H1 (cell line): Measurements from ENCODE around the gene TMPRSS4. TPM values are rescaled to one million over a fixed set of nuclear protein-coding genes. Genes with fewer than 3 reads are reported as not detected.

Experiments used
- CTCF ChIA-PET: fragments of 300-600 bp; sonication (Branson Sonifier 250); formaldehyde crosslinking; loops from one replicate; lab custom pipeline; 2021; ENCODE audit not compliant: partially characterized antibody; lab: Charles Lee
- POLR2A ChIA-PET: fragments of 300-600 bp; sonication (Branson Sonifier 250); formaldehyde crosslinking; loops from one replicate; lab custom pipeline; 2021; ENCODE audit warnings: inconsistent platforms; ENCODE audit not compliant: partially characterized antibody; lab: Charles Lee
- DNase-seq, 2 experiments: peaks; one replicate each; pipeline versions ENCODE4 v3.0.0 to v3.0.0-alpha.2; 2010 to 2022; ENCODE audit warnings: low spot score in 2 of 2, low read depth in 1 of 2, mixed read lengths in 1 of 2
- FAIRE-seq: peaks from 2 replicates; lab custom pipeline; 2011; peaks lifted over from hg19 to GRCh38; lab: Jason Lieb, UNC
- H2AFZ ChIP-seq: 2 replicates; pipeline ENCODE4 v1.8.1; 2012; ENCODE audit warnings: low read length, inconsistent platforms
- H2AK5ac ChIP-seq: 2 replicates; pipeline ENCODE4 v1.6.1; 2013; ENCODE audit warnings: low read depth, low read length
- H2BK120ac ChIP-seq: replicated peaks from 2 replicates; pipeline ENCODE3; 2013; ENCODE audit warnings: low read depth, low read length, inconsistent platforms
- H2BK12ac ChIP-seq: 2 replicates; pipeline ENCODE4 v1.6.1; 2013; ENCODE audit warnings: low read depth, low read length
- H2BK15ac ChIP-seq: 2 replicates; pipeline ENCODE4 v1.6.1; 2013; ENCODE audit warnings: low read length
- H2BK20ac ChIP-seq: 2 replicates; pipeline ENCODE4 v1.6.1; 2013; ENCODE audit warnings: low read length
- H2BK5ac ChIP-seq: 2 replicates; pipeline ENCODE4 v1.6.1; 2013; ENCODE audit warnings: low read depth, low read length
- H3K14ac ChIP-seq: 2 replicates; pipeline ENCODE4 v1.6.1; 2013; ENCODE audit warnings: inconsistent platforms; ENCODE audit not compliant: insufficient read length
- H3K18ac ChIP-seq: 2 replicates; pipeline ENCODE4 v1.6.1; 2013; ENCODE audit warnings: low read length; ENCODE audit errors: extremely low read depth
- H3K23ac ChIP-seq: 2 replicates; pipeline ENCODE4 v1.6.1; 2013; ENCODE audit warnings: inconsistent platforms; ENCODE audit not compliant: insufficient read length
- H3K23me2 ChIP-seq: 2 replicates; pipeline ENCODE4 v1.6.1; 2013; ENCODE audit warnings: low read depth, low read length
- H3K27ac ChIP-seq: 2 replicates; pipeline ENCODE4 v1.6.1; 2011; ENCODE audit warnings: low read depth, low read length, inconsistent platforms
- H3K27me3 ChIP-seq, 4 experiments: replicated peaks in 1 of 4; 1 replicate in 1 of 4; 2 replicates in 3 of 4; pipeline versions ENCODE4 v1.6.1 to v1.8.1; 2011 to 2013; ENCODE audit warnings: low read length in 3 of 4, mild to moderate bottlenecking in 3 of 4, inconsistent platforms in 2 of 4, mixed read lengths in 2 of 4, moderate library complexity in 1 of 4; ENCODE audit not compliant: control insufficient read depth in 3 of 4, insufficient read depth in 3 of 4; ENCODE audit errors: extremely low read depth in 1 of 4
- H3K36me3 ChIP-seq, 4 experiments: 2 replicates each; pipeline versions ENCODE4 v1.6.1 to v1.8.1; 2011 to 2013; ENCODE audit warnings: mild to moderate bottlenecking in 4 of 4, low read length in 3 of 4, moderate library complexity in 2 of 4, control low read depth in 1 of 4, inconsistent platforms in 1 of 4; ENCODE audit not compliant: insufficient read depth in 4 of 4, control insufficient read depth in 2 of 4
- H3K4ac ChIP-seq: replicated peaks from 2 replicates; pipeline ENCODE3; 2013; ENCODE audit warnings: low read length, low read depth, mixed read lengths, inconsistent platforms; ENCODE audit not compliant: insufficient read length
- H3K4me1 ChIP-seq, 4 experiments: replicated peaks in 1 of 4; 1 replicate in 1 of 4; 2 replicates in 3 of 4; pipeline versions ENCODE4 v1.6.1 to v1.8.1; 2011 to 2013; ENCODE audit warnings: low read length in 3 of 4, inconsistent platforms in 2 of 4, mixed read lengths in 1 of 4; ENCODE audit not compliant: insufficient read depth in 4 of 4, control insufficient read depth in 3 of 4
- H3K4me2 ChIP-seq, 2 experiments: 2 replicates each; pipeline versions ENCODE4 v1.6.1 to v1.8.1; 2011 to 2013; ENCODE audit warnings: low read depth in 2 of 2, low read length in 2 of 2, control low read depth in 1 of 2, inconsistent platforms in 1 of 2, mild to moderate bottlenecking in 1 of 2; ENCODE audit not compliant: insufficient read depth in 1 of 2
- H3K4me3 ChIP-seq, 4 experiments: fragments of 200-600, 300-600 bp in 1 of 4; sonication (generic), shearing (Covaris generic), sonication (Bioruptor Twin) in 1 of 4; 2 replicates each; pipeline versions ENCODE4 v1.5.1 to v1.8.1; 2011 to 2016; ENCODE audit warnings: low read length in 4 of 4, low read depth in 3 of 4, control low read depth in 2 of 4, inconsistent platforms in 2 of 4, mild to moderate bottlenecking in 2 of 4, mixed read lengths in 1 of 4, moderate library complexity in 1 of 4; ENCODE audit not compliant: insufficient read depth in 2 of 4; ENCODE audit errors: extremely low read depth in 1 of 4
- H3K56ac ChIP-seq: replicated peaks from 2 replicates; pipeline ENCODE3; 2013; ENCODE audit warnings: low read depth, mild to moderate bottlenecking, mixed read lengths, low read length, inconsistent platforms; ENCODE audit not compliant: insufficient read length
- H3K79me1 ChIP-seq: 2 replicates; pipeline ENCODE4 v1.6.1; 2013; ENCODE audit warnings: low read depth, low read length, control low read depth
- H3K79me2 ChIP-seq, 2 experiments: 2 replicates each; pipeline versions ENCODE4 v1.6.1 to v1.8.1; 2012 to 2013; ENCODE audit warnings: low read length in 2 of 2, mild to moderate bottlenecking in 2 of 2, inconsistent platforms in 1 of 2; ENCODE audit not compliant: insufficient read depth in 2 of 2, control insufficient read depth in 1 of 2
- H3K9ac ChIP-seq, 4 experiments: replicated peaks in 1 of 4; 1 replicate in 1 of 4; 2 replicates in 3 of 4; pipeline versions ENCODE4 v1.6.1 to v1.8.1; 2011 to 2013; ENCODE audit warnings: low read depth in 3 of 4, low read length in 3 of 4, control low read depth in 2 of 4, mild to moderate bottlenecking in 2 of 4, moderate library complexity in 2 of 4, inconsistent platforms in 1 of 4; ENCODE audit errors: extremely low read depth in 1 of 4
- H3K9me3 ChIP-seq, 2 experiments: 2 replicates each; pipeline versions ENCODE4 v1.6.1 to v1.8.1; 2012 to 2013; ENCODE audit warnings: mild to moderate bottlenecking in 2 of 2, moderate library complexity in 2 of 2, control low read depth in 1 of 2, inconsistent platforms in 1 of 2, low read depth in 1 of 2, low read length in 1 of 2, mixed read lengths in 1 of 2; ENCODE audit not compliant: insufficient read depth in 2 of 2
- H4K20me1 ChIP-seq, 2 experiments: replicated peaks in 1 of 2; 2 replicates each; pipeline versions ENCODE3 to v1.8.1; 2011 to 2013; ENCODE audit warnings: inconsistent platforms in 2 of 2, low read length in 2 of 2, mild to moderate bottlenecking in 1 of 2; ENCODE audit not compliant: insufficient read depth in 2 of 2, control insufficient read depth in 1 of 2
- H4K5ac ChIP-seq: 2 replicates; pipeline ENCODE4 v1.6.1; 2013; ENCODE audit warnings: low read length, low read depth, mixed read lengths, inconsistent platforms; ENCODE audit not compliant: insufficient read length
- H4K8ac ChIP-seq: 2 replicates; pipeline ENCODE4 v1.8.0; 2013; ENCODE audit warnings: mild to moderate bottlenecking, moderate library complexity, low read length, inconsistent platforms; ENCODE audit not compliant: insufficient read depth; ENCODE audit errors: extremely low read depth
- H4K91ac ChIP-seq: replicated peaks from 2 replicates; pipeline ENCODE3; 2013; ENCODE audit warnings: low read length, mixed read lengths, inconsistent platforms; ENCODE audit not compliant: insufficient read length
- ATF2 ChIP-seq: IDR thresholded peaks from 2 replicates; pipeline ENCODE4 v1.6.1; 2012; ENCODE audit warnings: low read length, inconsistent platforms
- CHD1 ChIP-seq: IDR thresholded peaks from 2 replicates; pipeline ENCODE4 v1.6.1; 2012; ENCODE audit warnings: low read depth, low read length, improper control_type of control experiment
- MAFK ChIP-seq: IDR thresholded peaks from 2 replicates; pipeline ENCODE4 v1.6.1; 2012; ENCODE audit warnings: low read depth, mild to moderate bottlenecking, improper control_type of control experiment, low read length
- SP4 ChIP-seq: IDR thresholded peaks from 2 replicates; pipeline ENCODE4 v1.6.1; 2012; ENCODE audit warnings: low read length, inconsistent platforms
- TAF7 ChIP-seq: optimal IDR thresholded peaks from 2 replicates; pipeline ENCODE3; 2011; ENCODE audit warnings: low read depth, mild to moderate bottlenecking, inconsistent platforms, low read length, moderate library complexity, borderline replicate concordance
- TBP ChIP-seq: IDR thresholded peaks from 2 replicates; pipeline ENCODE4 v1.6.1; 2011; ENCODE audit warnings: low read depth, low read length, improper control_type of control experiment
- WGBS, 2 experiments: shearing (Covaris generic) in 1 of 2; methylation state at CpG; one replicate each; pipeline versions ENCODE4 v1.1.6 to v1.1.7; 2013 to 2015; ENCODE audit warnings: low lambda C conversion rate in 2 of 2, mixed read lengths in 2 of 2, inconsistent platforms in 1 of 2, low coverage in 1 of 2, missing lambda C conversion rate in 1 of 2; ENCODE audit not compliant: insufficient replicate concordance in 2 of 2, insufficient coverage in 1 of 2, insufficient read length in 1 of 2; ENCODE audit errors: extremely low coverage in 1 of 2, missing lambda C conversion rate in 1 of 2; 5-methylcytosine and 5-hydroxymethylcytosine counted together
- polyA plus RNA-seq, 7 experiments: library from polyadenylated mRNA; depleted of rRNA in 3 of 7; stranded (reverse) in 5 of 7; unstranded in 2 of 7; fragments of >200 nt in 5 of 7; fragments of 200-250 nt in 2 of 7; gene quantifications; 1 replicate in 5 of 7; 2 replicates in 1 of 7; 4 replicates in 1 of 7; pipeline versions ENCODE4 v1.2.1 to v1.2.3, GENCODE V29; 2011 to 2013; ENCODE audit warnings: missing spikeins in 2 of 7, mixed read lengths in 2 of 7
- total RNA-seq: library from RNA; stranded (reverse); fragmentation: NEBNext Ultra II Directional; extraction: Animal tissue kit (Norgen Biotek cat#: 25700); gene quantifications from 2 replicates; pipeline ENCODE4 v1.2.1, GENCODE V29; 2021
- TF ChIP-seq, protein P1 (sequence below): IDR thresholded peaks from 2 replicates; pipeline ENCODE4 v1.6.1; 2012; ENCODE audit warnings: inconsistent platforms

Gene TMPRSS4
- total and polyA plus RNA-seq, 2 of the 8 experiments (the other 6 are each of a cell fraction or from before 2014, with no cell fraction given) = 0.11 to 0.58 TPM

DNA sequence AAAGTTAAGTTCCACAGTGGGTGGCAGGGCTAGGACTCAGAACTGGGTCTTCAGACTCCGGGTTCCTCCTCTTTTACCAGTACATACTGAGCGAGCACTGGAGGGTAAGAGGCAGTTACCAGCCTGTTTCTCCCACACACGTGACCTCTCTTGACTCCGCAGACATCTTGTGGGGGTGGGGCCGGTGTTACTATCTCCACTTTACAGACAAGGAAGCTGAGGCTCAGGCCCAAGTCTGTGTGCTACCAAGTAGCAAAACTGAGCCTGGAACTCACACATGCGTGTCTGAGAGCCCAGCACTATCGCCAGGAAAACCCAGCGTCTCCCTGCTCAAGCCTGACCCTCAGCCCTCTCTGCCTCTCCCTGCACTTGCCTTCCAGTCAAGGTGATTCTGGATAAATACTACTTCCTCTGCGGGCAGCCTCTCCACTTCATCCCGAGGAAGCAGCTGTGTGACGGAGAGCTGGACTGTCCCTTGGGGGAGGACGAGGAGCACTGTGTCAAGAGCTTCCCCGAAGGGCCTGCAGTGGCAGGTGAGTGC is 25.9 kb downstream of the TMPRSS4 start:
- Histone ChIP-seq H3K9ac (no peak overlapping the region), H3K23ac (no peak overlapping the region), H3K4me3 (no peak overlapping the region), H3K14ac (no peak overlapping the region), H2AFZ (no peak overlapping the region), H4K8ac (no peak overlapping the region), H3K27ac (no peak overlapping the region), H3K4ac (no peak overlapping the region), H2BK15ac (no peak overlapping the region), H3K27me3 (no peaks in the 10 kb centered on the region; a peak in 1 of 7 replicates), H3K4me2 (no peak overlapping the region), H2BK5ac (no peak overlapping the region), H3K56ac (no peak overlapping the region), H3K4me1 (peaks cover 0 to 13% (median 8%) of the 10 kb centered on the region in 4 experiments; a peak in 6 of 7 replicates), H2BK20ac (no peak overlapping the region), H3K18ac (no peak overlapping the region), H2BK12ac (no peak overlapping the region; the same call in 1 of the 2 replicates), H3K79me1 (no peaks in the 10 kb centered on the region), H2BK120ac (no peak overlapping the region), H4K5ac (no peak overlapping the region), H3K36me3 (no peaks in the 10 kb centered on the region), H3K79me2 (no peaks in the 10 kb centered on the region), H2AK5ac (no peak overlapping the region), H4K91ac (no peak overlapping the region), H4K20me1 (no peaks in the 10 kb centered on the region), H3K9me3 (no peaks in the 10 kb centered on the region), H3K23me2 (no peaks in the 10 kb centered on the region; the same call in 1 of the 2 replicates)
- WGBS, 2 experiments = 80% methylated on average over 13 of the region's 13 CpGs; no CpG with 5 or more reads in 1 of the 2 experiments
- DNase-seq (no peak), FAIRE-seq (no peak)
- TF ChIP-seq CHD1 (no peak), TAF7 (no peak), MAFK (no peak), SP4 (no peak), TBP (no peak), ATF2 (no peak)
- TF ChIP-seq, protein P1, sequence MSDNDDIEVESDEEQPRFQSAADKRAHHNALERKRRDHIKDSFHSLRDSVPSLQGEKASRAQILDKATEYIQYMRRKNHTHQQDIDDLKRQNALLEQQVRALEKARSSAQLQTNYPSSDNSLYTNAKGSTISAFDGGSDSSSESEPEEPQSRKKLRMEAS = no peak
- ChIA-PET CTCF (interaction anchor here (2.8 kb wide), 1 partner anchor 11 kb away, joined by 7 read pairs; no protein-coding TSS in a partner anchor), POLR2A (interaction anchor here (0.6 kb wide), 1 partner anchor 107 kb away, joined by 3 read pairs; no protein-coding TSS in a partner anchor)
